AG04449 (cell line): Measurements from ENCODE around the gene PDE6A.

ENCODE experiments used
- CTCF ChIA-PET: fragments of 350-600 bp; formaldehyde crosslinking; extraction: SDS; loops from one replicate; lab custom pipeline; 2021; ENCODE audit warnings: antibody characterized with exemption; lab: Yijun Ruan, JAX
- POLR2A ChIA-PET: fragments of 400-600, 350-600 bp; formaldehyde crosslinking; extraction: SDS; loops from one replicate; lab custom pipeline; 2020; ENCODE audit warnings: antibody characterized with exemption, inconsistent platforms; lab: Yijun Ruan, JAX
- DNase-seq: peaks from one replicate; pipeline ENCODE4 v3.0.0-alpha.2; 2010; ENCODE audit warnings: low read depth, low spot score
- H3K4me3 ChIP-seq: 2 replicates; pipeline ENCODE4 v1.5.1; 2011; ENCODE audit warnings: low read depth, mild to moderate bottlenecking, control low read depth, low read length
- CTCF ChIP-seq: IDR thresholded peaks from one replicate; pipeline ENCODE4 v1.5.1; 2011; ENCODE audit warnings: mild to moderate bottlenecking, moderate library complexity, low read length, control low read depth, inconsistent platforms; ENCODE audit not compliant: insufficient read depth; ENCODE audit errors: missing control alignments

The PDE6A gene

DNA sequence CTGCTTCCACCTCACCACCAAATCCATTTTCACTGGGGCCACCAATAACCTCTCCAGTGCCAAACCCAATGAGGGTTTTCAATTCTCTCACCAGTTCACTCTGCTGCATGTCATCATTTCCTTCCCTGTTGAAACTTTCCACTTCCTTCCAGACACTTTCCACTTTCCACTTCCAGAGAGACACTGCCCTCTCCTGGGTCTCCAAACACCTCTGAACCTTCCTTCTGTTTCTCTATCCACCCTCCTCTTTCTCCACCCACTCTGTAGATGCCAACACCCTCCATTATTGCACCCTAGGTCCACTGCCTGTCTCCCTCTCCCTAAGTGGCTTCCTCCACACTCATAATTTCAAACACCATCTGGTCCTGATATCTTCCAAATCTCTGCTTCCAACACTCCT, 39.6 kb downstream of the PDE6A start:
- TF ChIP-seq CTCF = no peak
- H3K4me3 ChIP-seq = no peak overlapping the region
- no peak for DNase-seq
- ChIA-PET CTCF (no interaction called here), POLR2A (no interaction called here)

GRCh38 chr5:149904293-149904886, 40.2 kb downstream of the PDE6A start:
- no peak overlapping the region for H3K4me3 ChIP-seq
- ChIA-PET POLR2A (no interaction called here), CTCF (no interaction called here)
- DNase-seq = no peak
- TF ChIP-seq CTCF = no peak

DNA sequence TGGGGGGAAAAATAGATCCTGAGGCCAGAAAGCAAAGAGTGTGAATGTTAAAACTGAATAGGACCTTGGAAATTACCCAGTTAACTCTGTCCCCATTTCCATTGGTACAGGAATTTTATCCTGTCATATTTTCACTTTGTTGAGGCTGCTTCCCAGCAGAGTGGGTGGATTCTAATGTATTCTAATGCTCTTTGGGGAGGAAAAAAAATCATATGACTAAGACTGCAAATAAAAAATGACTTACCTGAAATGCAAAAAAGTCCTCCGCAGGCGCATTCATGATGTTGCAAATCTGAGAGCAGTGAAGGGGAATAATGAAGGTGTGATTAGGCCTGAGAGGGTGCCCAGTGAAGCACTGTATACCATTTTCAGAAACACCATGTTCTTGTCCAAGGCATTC, 41.2 kb downstream of the PDE6A start:
- TF ChIP-seq CTCF = no peak
- POLR2A ChIA-PET = no interaction called here
- H3K4me3 ChIP-seq = no peak overlapping the region
- no peak for DNase-seq
- CTCF ChIA-PET = interaction anchor here (0.6 to 1.2 kb wide), 2 partner anchors 10 to 51 kb away, joined by 3 read pairs; no protein-coding TSS in a partner anchor

GRCh38 chr5:149902177-149902576, 42.4 kb downstream of the PDE6A start:
- CTCF ChIA-PET = interaction anchor here (1.2 kb wide), 1 partner anchor 50 kb away, joined by 3 read pairs; no protein-coding TSS in a partner anchor
- TF ChIP-seq CTCF = no peak
- H3K4me3 ChIP-seq = no peak overlapping the region
- POLR2A ChIA-PET = no interaction called here
- no peak for DNase-seq

GRCh38 chr5:149901511-149901910, 43.1 kb downstream of the PDE6A start:
- CTCF ChIA-PET = interaction anchor here (1.5 kb wide), 1 partner anchor 57 kb away, joined by 3 read pairs; no protein-coding TSS in a partner anchor
- no peak overlapping the region for H3K4me3 ChIP-seq
- DNase-seq = no peak
- POLR2A ChIA-PET = no interaction called here
- TF ChIP-seq CTCF = no peak

DNA sequence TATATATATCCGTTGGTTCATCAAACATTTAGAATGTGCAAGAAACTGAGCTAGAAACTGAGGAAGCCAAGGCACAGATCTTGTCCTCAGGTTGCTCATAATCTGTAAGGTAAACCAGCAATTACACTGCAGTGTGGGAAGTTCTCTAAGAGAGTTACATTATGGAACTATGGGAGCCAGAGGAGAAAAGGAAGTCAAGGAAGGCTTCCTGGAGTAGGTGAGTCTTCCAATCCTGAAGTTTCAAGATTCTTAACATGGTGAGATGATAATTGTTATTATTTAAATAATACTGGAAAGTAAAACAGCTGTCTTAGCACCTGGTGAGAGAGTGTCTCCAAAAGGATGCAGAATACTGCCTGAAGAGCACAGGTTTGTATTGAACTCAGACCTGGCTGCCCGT, 44.2 kb downstream of the PDE6A start:
- ChIA-PET POLR2A (no interaction called here), CTCF (interaction anchor here (1.3 to 1.5 kb wide), 2 partner anchors 48 to 59 kb away, joined by 3 to 6 read pairs; no protein-coding TSS in a partner anchor)
- TF ChIP-seq CTCF = no peak
- no peak overlapping the region for H3K4me3 ChIP-seq
- no peak for DNase-seq
